ENCODE results near the gene SEMA5A.

DNA sequence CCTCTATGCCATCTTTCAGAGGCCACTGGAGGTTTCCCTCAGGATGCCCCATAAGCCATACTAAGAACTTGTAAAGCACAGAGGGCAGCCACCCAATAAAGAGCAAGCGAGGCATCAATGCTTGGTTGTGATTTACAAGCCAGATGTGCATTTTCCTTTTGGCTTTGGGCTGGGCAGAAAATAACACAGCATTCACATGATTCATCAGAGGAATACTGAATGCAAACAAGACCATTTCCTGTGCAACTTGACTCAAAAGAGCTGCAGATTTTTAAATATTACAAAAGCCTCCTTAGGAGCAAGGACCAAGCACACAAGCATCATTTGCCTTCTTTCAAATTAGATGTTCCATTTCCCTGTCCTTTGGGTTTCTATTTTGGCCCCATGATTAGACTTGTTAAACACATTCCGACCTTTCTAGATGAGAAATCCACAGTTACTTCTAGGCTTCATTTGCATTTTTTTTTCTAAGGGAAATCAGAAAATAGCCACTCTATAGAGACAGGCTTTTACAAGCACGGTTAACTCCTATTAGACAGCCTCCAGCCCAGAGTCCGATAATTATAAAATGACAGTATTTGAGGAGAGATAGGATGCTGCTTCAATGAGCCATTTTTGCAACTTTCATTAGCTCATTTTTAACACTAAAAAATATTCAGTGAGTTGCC is 207.8 kb downstream of the SEMA5A start:
- TF ChIP-seq, protein P1, sequence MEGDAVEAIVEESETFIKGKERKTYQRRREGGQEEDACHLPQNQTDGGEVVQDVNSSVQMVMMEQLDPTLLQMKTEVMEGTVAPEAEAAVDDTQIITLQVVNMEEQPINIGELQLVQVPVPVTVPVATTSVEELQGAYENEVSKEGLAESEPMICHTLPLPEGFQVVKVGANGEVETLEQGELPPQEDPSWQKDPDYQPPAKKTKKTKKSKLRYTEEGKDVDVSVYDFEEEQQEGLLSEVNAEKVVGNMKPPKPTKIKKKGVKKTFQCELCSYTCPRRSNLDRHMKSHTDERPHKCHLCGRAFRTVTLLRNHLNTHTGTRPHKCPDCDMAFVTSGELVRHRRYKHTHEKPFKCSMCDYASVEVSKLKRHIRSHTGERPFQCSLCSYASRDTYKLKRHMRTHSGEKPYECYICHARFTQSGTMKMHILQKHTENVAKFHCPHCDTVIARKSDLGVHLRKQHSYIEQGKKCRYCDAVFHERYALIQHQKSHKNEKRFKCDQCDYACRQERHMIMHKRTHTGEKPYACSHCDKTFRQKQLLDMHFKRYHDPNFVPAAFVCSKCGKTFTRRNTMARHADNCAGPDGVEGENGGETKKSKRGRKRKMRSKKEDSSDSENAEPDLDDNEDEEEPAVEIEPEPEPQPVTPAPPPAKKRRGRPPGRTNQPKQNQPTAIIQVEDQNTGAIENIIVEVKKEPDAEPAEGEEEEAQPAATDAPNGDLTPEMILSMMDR (IDR thresholded peaks at IDR 0.05; ENCODE audit: control extremely low read depth in 1 of 3, insufficient read depth in 1 of 3, low read depth in 1 of 3, low read length in 3 of 3) = no peak
- no peak for TF ChIP-seq EP300 (IDR thresholded peaks at IDR 0.05; ENCODE audit: borderline replicate concordance in 1 of 2, low read depth in 2 of 2, low read length in 2 of 2)

Measured in H1 (cell line).